SK-N-MC (cell line): Measurements from ENCODE around the gene SPINK8.
"Not testable (repeated sequence)": the region's sequence is repeated elsewhere in the genome, so short reads cannot be mapped to it uniquely, and the experiment has no call there.

Experiments
- DNase-seq: peaks from one replicate; pipeline ENCODE4 v3.0.0-alpha.2; 2011; ENCODE audit warnings: low read depth, low spot score
- H3K27ac ChIP-seq: fragments of 200-600 bp; sonication (generic); 2 replicates; pipeline ENCODE4 v1.5.1; 2016; ENCODE audit warnings: mixed run types
- H3K36me3 ChIP-seq: fragments of 200-600 bp; sonication (generic); 2 replicates; pipeline ENCODE4 v1.6.1; 2017; ENCODE audit warnings: antibody characterized with exemption, low read length, mixed read lengths; ENCODE audit not compliant: insufficient read depth
- H3K4me3 ChIP-seq: fragments of 200-600 bp; sonication (generic); 2 replicates; pipeline ENCODE4 v1.5.1; 2016
- H3K9ac ChIP-seq: fragments of 200-600 bp; sonication (generic); 2 replicates; pipeline ENCODE4 v1.8.0; 2017; ENCODE audit warnings: mixed run types, mixed read lengths; ENCODE audit not compliant: insufficient read length
- H3K9me3 ChIP-seq: fragments of 200-600 bp; sonication (generic); 2 replicates; pipeline ENCODE4 v1.6.1; 2017; ENCODE audit warnings: low read depth, mild to moderate bottlenecking, antibody characterized with exemption, low read length, moderate library complexity, mixed read lengths
- EZH2 ChIP-seq: fragments of 200-600 bp; sonication (generic); IDR thresholded peaks from one replicate; pipeline ENCODE4 v1.6.1; 2017; ENCODE audit warnings: antibody characterized with exemption
- FOXP2 ChIP-seq: optimal IDR thresholded peaks from 2 replicates; pipeline ENCODE3; 2011; ENCODE audit warnings: mild to moderate bottlenecking, moderate library complexity; ENCODE audit not compliant: insufficient read depth; ENCODE audit errors: extremely low read length, control extremely low read depth
- POLR2AphosphoS5 ChIP-seq: IDR thresholded peaks from 2 replicates; pipeline ENCODE4 v1.6.1; 2012; ENCODE audit warnings: mild to moderate bottlenecking, low read depth, low read length, borderline replicate concordance

The SPINK8 gene

DNA sequence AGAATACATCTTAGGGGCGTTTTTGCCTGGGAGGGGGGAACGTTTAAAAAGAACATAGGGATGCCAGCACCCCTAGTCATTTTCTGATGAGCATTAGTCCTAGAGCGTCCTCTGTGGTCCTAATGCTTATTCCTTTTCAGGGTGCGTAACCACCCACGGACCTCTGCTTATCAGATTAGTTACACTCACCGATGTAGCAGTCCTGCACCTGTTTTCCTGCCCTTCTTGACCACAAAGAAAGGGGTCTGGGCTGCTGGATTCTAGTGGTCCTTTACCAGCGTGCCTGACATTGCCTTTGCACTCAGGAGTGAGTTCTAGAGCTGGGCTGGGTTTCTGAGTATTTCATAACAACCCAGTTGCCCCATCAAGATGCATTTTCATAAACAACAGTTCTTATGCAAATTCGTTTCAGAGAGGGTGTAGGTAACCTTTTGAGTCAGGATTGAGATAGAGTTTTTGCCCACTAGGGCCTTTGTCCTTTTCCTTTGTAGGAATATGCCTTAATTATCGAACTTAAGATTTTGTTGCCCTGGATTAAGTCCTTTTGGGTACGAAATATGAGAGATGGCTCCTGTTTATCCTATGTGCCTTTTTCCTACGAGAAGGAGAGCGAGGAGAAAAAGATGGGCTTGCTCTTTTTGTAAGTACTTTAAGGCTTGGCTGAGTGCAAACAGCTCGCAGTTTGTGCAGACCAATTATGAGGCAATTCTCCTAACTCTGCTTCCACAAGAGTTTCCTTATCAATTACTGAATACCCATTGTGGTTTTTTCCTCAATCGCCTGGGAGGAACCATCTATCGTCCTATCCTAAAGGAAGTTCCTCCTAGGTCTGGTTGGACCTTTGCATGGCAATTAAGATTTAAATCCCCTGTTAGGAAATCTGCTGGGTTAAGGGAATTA is at the start of gene SPINK8:
TSS of gene SPINK8 (minus strand) at position 316 of the 900 bp plus-strand sequence. CDS start 5,320 bp downstream, outside the sequence.
- H3K4me3 ChIP-seq, result not testable (repeated sequence)

GRCh38 chr3:48372862-48373435 is 39.5 kb upstream of the SPINK8 start:
- DNase-seq, result no peak
- TF ChIP-seq EZH2 (no peak), POLR2AphosphoS5 (no peak), FOXP2 (no peak)
- no peak overlapping the region for H3K27ac ChIP-seq
- no peaks in the 10 kb centered on the region for H3K36me3 ChIP-seq
- H3K4me3 ChIP-seq, result no peak overlapping the region
- no peak overlapping the region for H3K9ac ChIP-seq
- no peaks in the 10 kb centered on the region for H3K9me3 ChIP-seq

More for the DNA sequence above, at the start of gene SPINK8:
- H3K9me3 ChIP-seq, H3K9ac ChIP-seq, H3K36me3 ChIP-seq, DNase-seq, H3K27ac ChIP-seq: not testable (repeated sequence)

DNA sequence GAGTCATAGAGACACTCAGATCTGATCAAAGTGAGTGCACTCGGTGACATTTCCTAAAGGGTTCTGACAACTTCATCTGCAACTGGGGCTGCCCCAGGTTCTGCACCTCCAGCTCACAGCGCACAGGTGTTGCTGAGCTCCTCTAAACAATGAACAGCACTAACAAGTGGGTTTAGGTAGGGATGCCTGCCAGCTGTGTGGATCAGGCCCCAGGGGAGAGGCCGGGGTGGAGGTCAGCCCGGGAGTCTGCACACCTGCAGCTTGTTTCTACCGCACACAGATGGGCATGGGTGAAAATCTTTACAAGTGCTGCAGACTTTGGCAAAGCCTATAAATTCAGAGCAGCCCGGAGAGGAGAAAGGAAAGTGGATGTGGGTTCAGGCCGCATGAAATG is 38.9 kb upstream of the SPINK8 start:
- no peak overlapping the region for H3K27ac ChIP-seq
- no peak overlapping the region for H3K9ac ChIP-seq
- H3K36me3 ChIP-seq, result no peaks in the 10 kb centered on the region
- H3K4me3 ChIP-seq, result no peak overlapping the region
- no peak for DNase-seq
- no peaks in the 10 kb centered on the region for H3K9me3 ChIP-seq
- TF ChIP-seq FOXP2 (no peak), EZH2 (no peak), POLR2AphosphoS5 (no peak)

DNA sequence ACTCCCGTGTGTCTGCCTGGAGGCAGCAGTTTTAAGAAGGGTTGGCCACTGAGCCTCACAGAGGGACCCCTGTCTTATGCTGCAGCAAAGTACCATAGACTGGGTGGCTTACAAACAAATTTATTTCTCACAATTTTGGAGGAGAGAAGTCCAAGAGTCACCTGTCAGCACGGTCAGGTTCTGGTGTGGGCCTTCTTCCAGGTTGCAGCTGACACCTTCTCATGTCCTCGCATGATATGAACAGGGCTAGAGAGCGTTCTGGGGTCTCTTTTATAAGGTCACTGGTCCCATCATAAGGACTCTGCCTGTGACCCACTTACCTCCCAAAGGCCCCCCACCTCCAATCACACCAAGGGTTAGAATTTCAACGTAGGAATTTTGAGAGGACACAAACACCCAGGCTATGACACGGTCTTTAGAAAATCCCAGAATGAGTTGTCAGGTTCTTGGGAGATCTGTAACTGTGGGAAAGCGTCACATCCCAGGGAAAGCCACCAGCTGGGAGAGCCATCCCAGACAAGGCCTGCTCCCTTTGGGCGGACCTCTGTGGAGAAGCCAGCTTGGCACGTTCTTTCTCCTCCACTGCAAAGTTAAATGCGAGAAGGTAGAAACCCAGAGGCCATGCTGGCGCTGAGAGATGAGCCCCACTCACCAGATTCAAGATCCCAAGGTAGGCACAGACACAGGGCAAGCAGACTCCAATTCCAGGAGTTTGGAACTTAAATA is 38.4 kb upstream of the SPINK8 start, which contains the start of gene FBXW12:
TSS of gene FBXW12 (plus strand) at position 569 of the 726 bp plus-strand sequence. CDS start 549 bp downstream, outside the sequence.
- H3K4me3 ChIP-seq, result no peak within 1 kb of the TSS
- TF ChIP-seq FOXP2 (no peak), EZH2 (no peak), POLR2AphosphoS5 (no peak)

DNA sequence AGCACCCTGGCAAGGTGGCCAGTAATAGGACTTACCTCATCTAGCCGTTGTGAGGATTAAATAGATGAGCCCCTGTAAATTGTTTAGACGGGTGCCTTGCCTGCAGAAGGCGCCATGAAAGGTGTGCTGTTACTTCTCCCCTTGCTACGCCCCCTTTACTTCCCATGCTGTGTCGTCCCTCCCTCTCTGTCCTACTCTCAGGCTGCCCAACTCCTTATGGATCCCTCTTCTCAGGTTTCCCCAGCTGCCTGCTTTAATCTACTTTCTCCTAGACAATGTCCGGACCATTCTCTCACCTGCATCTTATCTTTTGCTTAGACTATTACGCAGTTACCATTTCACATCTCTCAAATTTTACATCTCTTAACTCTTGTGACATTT is 36.9 kb upstream of the SPINK8 start:
- no peak overlapping the region for H3K4me3 ChIP-seq
- TF ChIP-seq FOXP2 (no peak), POLR2AphosphoS5 (no peak), EZH2 (no peak)
- no peak overlapping the region for H3K27ac ChIP-seq
- H3K9ac ChIP-seq, result no peak overlapping the region
- no peaks in the 10 kb centered on the region for H3K36me3 ChIP-seq
- DNase-seq, result no peak
- no peaks in the 10 kb centered on the region for H3K9me3 ChIP-seq

More for the DNA sequence above, 38.4 kb upstream of the SPINK8 start, which contains the start of gene FBXW12:
- Histone ChIP-seq H3K9ac (no peak within 1 kb of the TSS), H3K36me3 (no peaks in the 10 kb centered on the region), H3K27ac (no peak within 1 kb of the TSS), H3K9me3 (no peaks in the 10 kb centered on the region)
- DNase-seq, result no peak

DNA sequence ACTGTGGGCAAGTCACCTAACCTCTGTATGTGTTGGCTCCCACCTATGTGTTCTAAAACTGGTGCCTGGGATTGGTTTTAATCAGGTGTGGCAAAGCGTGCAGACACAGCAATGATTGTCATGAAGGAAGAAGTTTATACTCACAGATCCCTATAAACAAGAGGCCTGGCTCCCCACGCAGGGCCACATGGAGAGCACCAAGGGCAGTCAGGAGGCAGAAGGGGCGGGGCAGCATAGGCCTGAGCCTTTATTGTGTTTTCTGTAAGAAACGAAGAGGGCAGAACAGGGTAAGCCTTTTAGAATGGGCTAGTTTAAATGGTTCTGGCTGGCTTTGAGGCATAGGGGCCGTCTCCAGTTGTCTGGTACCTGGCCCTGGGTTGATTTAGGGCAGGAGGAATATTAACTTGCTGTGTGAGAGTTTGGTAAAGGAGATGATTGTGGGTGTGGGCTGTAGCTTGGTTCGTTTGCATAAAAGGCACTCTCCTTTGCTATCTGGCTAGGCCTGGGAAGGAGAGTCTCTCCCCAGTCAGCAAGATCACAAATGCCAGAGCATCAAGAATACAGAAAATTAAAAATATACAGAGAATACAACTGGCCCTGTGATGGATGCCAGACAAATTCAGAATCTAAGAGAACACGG is 36.4 kb upstream of the SPINK8 start:
- DNase-seq, result no peak
- Histone ChIP-seq H3K27ac (no peak overlapping the region), H3K4me3 (no peak overlapping the region), H3K9me3 (no peaks in the 10 kb centered on the region), H3K36me3 (no peaks in the 10 kb centered on the region), H3K9ac (no peak overlapping the region)
- no peak for TF ChIP-seq FOXP2
- no peak for TF ChIP-seq EZH2

DNA sequence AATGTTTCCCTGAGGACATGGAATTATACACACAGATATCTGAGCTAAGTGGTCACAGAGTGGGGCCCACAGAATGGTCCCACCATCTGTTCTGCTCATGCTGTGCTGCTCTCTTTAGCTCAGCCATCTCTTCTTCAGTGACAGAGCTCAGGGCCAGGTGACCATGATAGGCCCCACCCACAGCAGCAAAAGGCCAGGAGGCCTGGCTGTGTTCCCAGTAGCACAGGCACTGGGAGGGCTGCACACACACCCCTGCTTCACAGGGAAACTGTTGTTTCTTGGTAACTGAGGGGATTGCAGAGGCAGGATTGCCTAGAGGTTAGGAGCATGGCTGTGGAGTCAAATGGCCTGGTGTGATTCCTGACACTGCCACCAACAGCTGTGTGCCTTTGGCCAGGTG is 33.7 kb upstream of the SPINK8 start:
- no peak for TF ChIP-seq POLR2AphosphoS5
- TF ChIP-seq FOXP2, result no peak
- TF ChIP-seq EZH2, result no peak
- Histone ChIP-seq H3K9ac (no peak overlapping the region), H3K4me3 (no peak overlapping the region), H3K27ac (no peak overlapping the region), H3K36me3 (no peaks in the 10 kb centered on the region), H3K9me3 (no peaks in the 10 kb centered on the region)
- DNase-seq, result no peak

GRCh38 chr3:48364840-48365239 is 31.4 kb upstream of the SPINK8 start:
- no peak for DNase-seq
- Histone ChIP-seq H3K4me3 (no peak overlapping the region), H3K36me3 (no peaks in the 10 kb centered on the region), H3K27ac (no peak overlapping the region), H3K9me3 (no peaks in the 10 kb centered on the region), H3K9ac (no peak overlapping the region)
- TF ChIP-seq FOXP2, result no peak
- no peak for TF ChIP-seq EZH2
- TF ChIP-seq POLR2AphosphoS5, result no peak
